WTC11 (cell line): ENCODE results near the gene IL1B. TPM values are rescaled to one million over a fixed set of nuclear protein-coding genes. Genes with fewer than 3 reads are reported as not detected.

Experiments
- ATAC-seq: fragments of 200-7000 bp; cut with Tn5 transposase; 2 replicates; pipeline ENCODE4 v1.10.0; 2021; ENCODE audit warnings: mild to moderate bottlenecking, moderate library complexity
- CTCF ChIA-PET: fragments of 300-600 bp; sonication (Branson Sonifier 250); formaldehyde crosslinking; loops from one replicate; lab custom pipeline; 2021; ENCODE audit warnings: antibody characterized with exemption; lab: Charles Lee
- POLR2A ChIA-PET: fragments of 350-600 bp; sonication (Branson Sonifier 250); formaldehyde crosslinking; loops from one replicate; lab custom pipeline; 2021; ENCODE audit warnings: antibody characterized with exemption; lab: Charles Lee
- DNase-seq: peaks from one replicate; pipeline ENCODE4 v3.0.0; 2021; ENCODE audit warnings: low spot score
- H3K27ac Mint-ChIP-seq: 2 replicates; pipeline ENCODE4 v1.8.0; 2021; ENCODE audit warnings: mixed read lengths
- H3K27me3 Mint-ChIP-seq: 2 replicates; pipeline ENCODE4 v1.8.0; 2021; ENCODE audit warnings: low read depth, mild to moderate bottlenecking, moderate library complexity, mixed read lengths
- H3K36me3 Mint-ChIP-seq: 2 replicates; pipeline ENCODE4 v1.8.0; 2021; ENCODE audit warnings: mixed read lengths
- H3K4me1 Mint-ChIP-seq: 2 replicates; pipeline ENCODE4 v1.8.0; 2022; ENCODE audit warnings: mixed read lengths
- H3K4me3 Mint-ChIP-seq: 2 replicates; pipeline ENCODE4 v1.8.0; 2021; ENCODE audit warnings: mild to moderate bottlenecking, moderate library complexity, mixed read lengths
- H3K9me3 Mint-ChIP-seq: 2 replicates; pipeline ENCODE4 v1.8.0; 2021; ENCODE audit warnings: mixed read lengths
- CBFB ChIP-seq: sonication (generic); formaldehyde crosslinking; IDR thresholded peaks from 2 replicates; pipeline ENCODE4 v1.8.1; 2022; ENCODE audit warnings: mild to moderate bottlenecking, low read depth, missing genetic modification reagents
- CREB1 ChIP-seq: sonication (generic); formaldehyde crosslinking; IDR thresholded peaks from 2 replicates; pipeline ENCODE4 v1.8.0; 2023; ENCODE audit warnings: mild to moderate bottlenecking, missing genetic modification reagents
- HMGXB4 ChIP-seq: sonication (generic); formaldehyde crosslinking; IDR thresholded peaks from 2 replicates; pipeline ENCODE4 v1.8.1; 2023; ENCODE audit warnings: mild to moderate bottlenecking, moderate library complexity, missing genetic modification reagents
- JAZF1 ChIP-seq: fragments of 250-450 bp; sonication (Bioruptor Pico); IDR thresholded peaks from 2 replicates; pipeline ENCODE4 v1.9.0; 2021; ENCODE audit warnings: moderate library complexity, mild to moderate bottlenecking, inconsistent platforms
- NR3C1 ChIP-seq: sonication (generic); formaldehyde crosslinking; conservative IDR thresholded peaks from 2 replicates; pipeline ENCODE4 v1.8.1; 2023; ENCODE audit warnings: low read depth, mild to moderate bottlenecking, missing genetic modification reagents
- PRDM15 ChIP-seq: sonication (generic); formaldehyde crosslinking; IDR thresholded peaks from 2 replicates; pipeline ENCODE4 v1.8.0; 2022; ENCODE audit warnings: missing genetic modification reagents
- PREB ChIP-seq: sonication (generic); formaldehyde crosslinking; IDR thresholded peaks from 2 replicates; pipeline ENCODE4 v1.8.1; 2022; ENCODE audit warnings: mild to moderate bottlenecking, missing genetic modification reagents, moderate library complexity, borderline replicate concordance
- SMAD4 ChIP-seq: sonication (generic); formaldehyde crosslinking; IDR thresholded peaks from 2 replicates; pipeline ENCODE4 v1.8.0; 2022; ENCODE audit warnings: mild to moderate bottlenecking, missing genetic modification reagents
- TEAD4 ChIP-seq: sonication (generic); formaldehyde crosslinking; IDR thresholded peaks from 2 replicates; pipeline ENCODE4 v1.8.0; 2022; ENCODE audit warnings: mild to moderate bottlenecking, missing genetic modification reagents
- ZBTB21 ChIP-seq: sonication (generic); formaldehyde crosslinking; IDR thresholded peaks from 2 replicates; pipeline ENCODE4 v1.8.1; 2023; ENCODE audit warnings: mild to moderate bottlenecking, missing genetic modification reagents, borderline replicate concordance
- ZNF121 ChIP-seq: sonication (generic); formaldehyde crosslinking; IDR thresholded peaks from 2 replicates; pipeline ENCODE4 v1.8.0; 2023; ENCODE audit warnings: missing genetic modification reagents
- total RNA-seq: library from RNA; stranded (reverse); gene quantifications from 3 replicates; pipeline ENCODE4 v1.2.3, GENCODE V29; 2021
- TF ChIP-seq, protein P1 (sequence below): sonication (generic); formaldehyde crosslinking; IDR thresholded peaks from 2 replicates; pipeline ENCODE4 v1.8.0; 2022; ENCODE audit warnings: mild to moderate bottlenecking, missing genetic modification reagents
- TF ChIP-seq, protein P2 (sequence below): sonication (generic); formaldehyde crosslinking; IDR thresholded peaks from 2 replicates; pipeline ENCODE4 v1.8.1; 2023; ENCODE audit warnings: mild to moderate bottlenecking, missing genetic modification reagents
- TF ChIP-seq, protein P3 (sequence below): sonication (generic); formaldehyde crosslinking; IDR thresholded peaks from 2 replicates; pipeline ENCODE4 v1.8.0; 2023; ENCODE audit warnings: mild to moderate bottlenecking, missing genetic modification reagents
- TF ChIP-seq, protein P4 (sequence below): sonication (generic); formaldehyde crosslinking; IDR thresholded peaks from 2 replicates; pipeline ENCODE4 v1.8.0; 2022; ENCODE audit warnings: mild to moderate bottlenecking, missing genetic modification reagents
- TF ChIP-seq, protein P5 (sequence below): fragments of 250-450 bp; sonication (Bioruptor Pico); IDR thresholded peaks from 2 replicates; pipeline ENCODE4 v1.8.0; 2021; ENCODE audit warnings: mild to moderate bottlenecking

IL1B gene
- total RNA-seq, 1 experiment from 2014 or later = not detected

DNA sequence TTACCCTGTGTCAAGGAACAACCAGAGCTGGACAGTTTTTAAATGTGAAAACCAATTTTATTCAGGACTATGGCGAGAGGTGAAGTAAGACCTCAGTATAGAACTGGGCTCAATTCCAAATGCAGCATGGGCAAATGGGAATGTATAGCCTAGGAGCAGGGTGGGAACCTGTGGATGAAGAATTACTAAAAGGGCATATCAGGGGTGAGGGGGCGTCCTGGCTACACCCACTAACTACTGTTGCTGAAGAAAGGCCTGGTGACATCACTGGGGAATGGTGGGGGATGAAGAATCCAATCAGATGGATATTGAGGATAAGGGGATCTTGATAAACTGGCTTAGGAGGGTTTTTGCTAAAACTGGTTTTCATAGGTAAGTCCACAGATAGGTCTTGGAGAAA, 47.1 kb upstream of the IL1B start (continued):
- TF ChIP-seq ZBTB21 (CRISPR knock-in tag) = no peak
- no peak for TF ChIP-seq PREB (CRISPR knock-in tag)
- TF ChIP-seq ZNF121 = no peak
- TF ChIP-seq, protein P1, sequence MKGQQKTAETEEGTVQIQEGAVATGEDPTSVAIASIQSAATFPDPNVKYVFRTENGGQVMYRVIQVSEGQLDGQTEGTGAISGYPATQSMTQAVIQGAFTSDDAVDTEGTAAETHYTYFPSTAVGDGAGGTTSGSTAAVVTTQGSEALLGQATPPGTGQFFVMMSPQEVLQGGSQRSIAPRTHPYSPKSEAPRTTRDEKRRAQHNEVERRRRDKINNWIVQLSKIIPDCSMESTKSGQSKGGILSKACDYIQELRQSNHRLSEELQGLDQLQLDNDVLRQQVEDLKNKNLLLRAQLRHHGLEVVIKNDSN (CRISPR knock-in tag) = no peak
- TF ChIP-seq PRDM15 = no peak
- TF ChIP-seq CREB1 (CRISPR knock-in tag) = no peak
- TF ChIP-seq HMGXB4 (CRISPR knock-in tag) = no peak
- TF ChIP-seq NR3C1 (CRISPR knock-in tag) = no peak

DNA sequence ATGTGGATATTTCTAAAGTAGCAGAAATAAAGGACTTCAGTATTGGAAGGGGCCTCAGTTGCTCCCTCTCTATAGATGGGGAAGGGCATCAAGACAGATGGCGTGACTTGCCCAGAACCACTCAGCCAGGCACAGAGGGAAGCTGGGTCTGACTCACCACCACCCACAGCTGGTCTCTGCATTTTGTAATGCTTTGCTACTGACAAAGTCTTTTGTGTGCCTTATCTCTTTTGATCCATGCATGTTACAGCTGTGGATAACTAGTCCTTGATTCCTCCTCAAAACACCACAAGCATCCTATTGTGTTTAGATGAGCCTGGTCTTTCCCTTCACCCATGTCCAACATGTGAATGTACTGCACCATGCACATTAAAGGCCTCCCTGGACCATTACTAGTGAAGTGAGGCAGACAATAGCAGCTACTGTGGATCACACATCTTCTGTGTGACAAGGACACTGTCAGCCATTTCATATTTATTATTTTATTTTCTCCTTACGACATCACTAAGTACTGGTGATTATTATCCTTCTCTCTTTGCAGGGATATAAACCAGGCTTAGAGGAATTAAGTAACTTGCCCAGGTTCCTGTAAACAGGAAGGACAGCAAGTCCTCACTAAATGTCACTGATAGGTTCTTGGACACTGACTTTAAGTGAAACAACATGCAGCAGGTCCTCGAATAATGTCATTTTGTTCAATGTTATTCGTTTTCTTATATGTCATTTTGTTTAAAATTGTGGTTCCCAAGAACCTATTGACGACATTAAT, 44.8 kb upstream of the IL1B start:
- Mint-ChIP-seq H3K36me3 (no peaks in the 10 kb centered on the region), H3K9me3 (no peaks in the 10 kb centered on the region), H3K27ac (no peak overlapping the region), H3K4me3 (no peak overlapping the region), H3K27me3 (no peaks in the 10 kb centered on the region; the same call in 1 of the 2 replicates), H3K4me1 (peaks cover 9% of the 10 kb centered on the region)
- ChIA-PET CTCF (interaction anchor here (0.7 to 2.3 kb wide), 3 partner anchors 60 to 132 kb away, joined by 3 to 12 read pairs (median 3); no protein-coding TSS in a partner anchor), POLR2A (no interaction called here)
- no peak for DNase-seq
- ATAC-seq = no peak
- no peak for TF ChIP-seq SMAD4 (CRISPR knock-in tag)
- TF ChIP-seq, protein P2, sequence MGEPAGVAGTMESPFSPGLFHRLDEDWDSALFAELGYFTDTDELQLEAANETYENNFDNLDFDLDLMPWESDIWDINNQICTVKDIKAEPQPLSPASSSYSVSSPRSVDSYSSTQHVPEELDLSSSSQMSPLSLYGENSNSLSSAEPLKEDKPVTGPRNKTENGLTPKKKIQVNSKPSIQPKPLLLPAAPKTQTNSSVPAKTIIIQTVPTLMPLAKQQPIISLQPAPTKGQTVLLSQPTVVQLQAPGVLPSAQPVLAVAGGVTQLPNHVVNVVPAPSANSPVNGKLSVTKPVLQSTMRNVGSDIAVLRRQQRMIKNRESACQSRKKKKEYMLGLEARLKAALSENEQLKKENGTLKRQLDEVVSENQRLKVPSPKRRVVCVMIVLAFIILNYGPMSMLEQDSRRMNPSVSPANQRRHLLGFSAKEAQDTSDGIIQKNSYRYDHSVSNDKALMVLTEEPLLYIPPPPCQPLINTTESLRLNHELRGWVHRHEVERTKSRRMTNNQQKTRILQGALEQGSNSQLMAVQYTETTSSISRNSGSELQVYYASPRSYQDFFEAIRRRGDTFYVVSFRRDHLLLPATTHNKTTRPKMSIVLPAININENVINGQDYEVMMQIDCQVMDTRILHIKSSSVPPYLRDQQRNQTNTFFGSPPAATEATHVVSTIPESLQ (CRISPR knock-in tag) = no peak
- TF ChIP-seq, protein P3, sequence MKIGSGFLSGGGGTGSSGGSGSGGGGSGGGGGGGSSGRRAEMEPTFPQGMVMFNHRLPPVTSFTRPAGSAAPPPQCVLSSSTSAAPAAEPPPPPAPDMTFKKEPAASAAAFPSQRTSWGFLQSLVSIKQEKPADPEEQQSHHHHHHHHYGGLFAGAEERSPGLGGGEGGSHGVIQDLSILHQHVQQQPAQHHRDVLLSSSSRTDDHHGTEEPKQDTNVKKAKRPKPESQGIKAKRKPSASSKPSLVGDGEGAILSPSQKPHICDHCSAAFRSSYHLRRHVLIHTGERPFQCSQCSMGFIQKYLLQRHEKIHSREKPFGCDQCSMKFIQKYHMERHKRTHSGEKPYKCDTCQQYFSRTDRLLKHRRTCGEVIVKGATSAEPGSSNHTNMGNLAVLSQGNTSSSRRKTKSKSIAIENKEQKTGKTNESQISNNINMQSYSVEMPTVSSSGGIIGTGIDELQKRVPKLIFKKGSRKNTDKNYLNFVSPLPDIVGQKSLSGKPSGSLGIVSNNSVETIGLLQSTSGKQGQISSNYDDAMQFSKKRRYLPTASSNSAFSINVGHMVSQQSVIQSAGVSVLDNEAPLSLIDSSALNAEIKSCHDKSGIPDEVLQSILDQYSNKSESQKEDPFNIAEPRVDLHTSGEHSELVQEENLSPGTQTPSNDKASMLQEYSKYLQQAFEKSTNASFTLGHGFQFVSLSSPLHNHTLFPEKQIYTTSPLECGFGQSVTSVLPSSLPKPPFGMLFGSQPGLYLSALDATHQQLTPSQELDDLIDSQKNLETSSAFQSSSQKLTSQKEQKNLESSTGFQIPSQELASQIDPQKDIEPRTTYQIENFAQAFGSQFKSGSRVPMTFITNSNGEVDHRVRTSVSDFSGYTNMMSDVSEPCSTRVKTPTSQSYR (CRISPR knock-in tag) = no peak
- no peak for TF ChIP-seq TEAD4
- TF ChIP-seq, protein P4, sequence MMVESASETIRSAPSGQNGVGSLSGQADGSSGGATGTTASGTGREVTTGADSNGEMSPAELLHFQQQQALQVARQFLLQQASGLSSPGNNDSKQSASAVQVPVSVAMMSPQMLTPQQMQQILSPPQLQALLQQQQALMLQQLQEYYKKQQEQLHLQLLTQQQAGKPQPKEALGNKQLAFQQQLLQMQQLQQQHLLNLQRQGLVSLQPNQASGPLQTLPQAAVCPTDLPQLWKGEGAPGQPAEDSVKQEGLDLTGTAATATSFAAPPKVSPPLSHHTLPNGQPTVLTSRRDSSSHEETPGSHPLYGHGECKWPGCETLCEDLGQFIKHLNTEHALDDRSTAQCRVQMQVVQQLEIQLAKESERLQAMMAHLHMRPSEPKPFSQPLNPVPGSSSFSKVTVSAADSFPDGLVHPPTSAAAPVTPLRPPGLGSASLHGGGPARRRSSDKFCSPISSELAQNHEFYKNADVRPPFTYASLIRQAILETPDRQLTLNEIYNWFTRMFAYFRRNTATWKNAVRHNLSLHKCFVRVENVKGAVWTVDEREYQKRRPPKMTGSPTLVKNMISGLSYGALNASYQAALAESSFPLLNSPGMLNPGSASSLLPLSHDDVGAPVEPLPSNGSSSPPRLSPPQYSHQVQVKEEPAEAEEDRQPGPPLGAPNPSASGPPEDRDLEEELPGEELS = no peak
- no peak for TF ChIP-seq HMGXB4 (CRISPR knock-in tag)
- TF ChIP-seq, protein P5, sequence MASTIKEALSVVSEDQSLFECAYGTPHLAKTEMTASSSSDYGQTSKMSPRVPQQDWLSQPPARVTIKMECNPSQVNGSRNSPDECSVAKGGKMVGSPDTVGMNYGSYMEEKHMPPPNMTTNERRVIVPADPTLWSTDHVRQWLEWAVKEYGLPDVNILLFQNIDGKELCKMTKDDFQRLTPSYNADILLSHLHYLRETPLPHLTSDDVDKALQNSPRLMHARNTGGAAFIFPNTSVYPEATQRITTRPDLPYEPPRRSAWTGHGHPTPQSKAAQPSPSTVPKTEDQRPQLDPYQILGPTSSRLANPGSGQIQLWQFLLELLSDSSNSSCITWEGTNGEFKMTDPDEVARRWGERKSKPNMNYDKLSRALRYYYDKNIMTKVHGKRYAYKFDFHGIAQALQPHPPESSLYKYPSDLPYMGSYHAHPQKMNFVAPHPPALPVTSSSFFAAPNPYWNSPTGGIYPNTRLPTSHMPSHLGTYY (CRISPR knock-in tag) = no peak
- TF ChIP-seq JAZF1 = no peak
- TF ChIP-seq CBFB (CRISPR knock-in tag) = no peak
